ENCODE measurements around the gene NDUFS8.

The NDUFS8 gene

GRCh38 chr11:68016904-68017817 is 13.3 kb upstream of the NDUFS8 start:
- Histone ChIP-seq H3K4ac (ENCODE audit: low read depth, low read length) (no peak overlapping the region), H3K79me2 (ENCODE audit: control insufficient read depth, insufficient read depth, low read length) (no peaks in the 10 kb centered on the region), H4K5ac (ENCODE audit: low read length) (no peak overlapping the region), H3K23ac (ENCODE audit: low read length) (no peak overlapping the region), H2AK5ac (ENCODE audit: low read length) (no peak overlapping the region), H3K27me3 (ENCODE audit: insufficient read depth, low read length, poor library complexity) (no peaks in the 10 kb centered on the region), H3K27ac (ENCODE audit: low read depth, low read length) (no peak overlapping the region), H3K36me3 (ENCODE audit: control insufficient read depth, insufficient read depth, low read length) (no peaks in the 10 kb centered on the region), H3K79me1 (ENCODE audit: low read length) (no peaks in the 10 kb centered on the region), H2BK120ac (ENCODE audit: low read depth, low read length) (no peak overlapping the region), H3K4me3 (ENCODE audit: low read length) (no peak overlapping the region), H2BK15ac (replicated peaks; ENCODE audit: low read depth) (no peak overlapping the region), H3K18ac (ENCODE audit: low read length) (no peak overlapping the region), H3K4me1 (ENCODE audit: control insufficient read depth, low read depth, low read length) (no peaks in the 10 kb centered on the region), H2BK5ac (ENCODE audit: low read length) (no peak overlapping the region), H3K9ac (ENCODE audit: low read length) (no peak overlapping the region), H4K8ac (ENCODE audit: low read depth, low read length) (no peak overlapping the region), H3K56ac (ENCODE audit: low read length) (peak overlapping the region; percentile 22), H3K4me2 (ENCODE audit: low read length) (no peak overlapping the region)
- DNase-seq = no peak
- WGBS (ENCODE audit: extremely low coverage, insufficient coverage, low lambda C conversion rate) = no CpG with 5 or more reads among the region's 16 CpGs

- Histone ChIP-seq H2BK5ac (ENCODE audit: low read length) (no peak overlapping the region), H4K8ac (ENCODE audit: low read depth, low read length) (no peak overlapping the region), H2BK120ac (ENCODE audit: low read depth, low read length) (no peak overlapping the region), H3K4me1 (ENCODE audit: control insufficient read depth, low read depth, low read length) (no peaks in the 10 kb centered on the region), H3K4me3 (ENCODE audit: low read length) (no peak overlapping the region), H3K4me2 (ENCODE audit: low read length) (no peak overlapping the region), H3K23ac (ENCODE audit: low read length) (no peak overlapping the region), H3K27ac (ENCODE audit: low read depth, low read length) (no peak overlapping the region), H3K9ac (ENCODE audit: low read length) (no peak overlapping the region), H4K5ac (ENCODE audit: low read length) (no peak overlapping the region), H3K56ac (ENCODE audit: low read length) (no peak overlapping the region), H3K36me3 (ENCODE audit: control insufficient read depth, insufficient read depth, low read length) (no peaks in the 10 kb centered on the region), H3K79me2 (ENCODE audit: control insufficient read depth, insufficient read depth, low read length) (no peaks in the 10 kb centered on the region), H3K18ac (ENCODE audit: low read length) (no peak overlapping the region), H3K27me3 (ENCODE audit: insufficient read depth, low read length, poor library complexity) (no peaks in the 10 kb centered on the region), H3K4ac (ENCODE audit: low read depth, low read length) (no peak overlapping the region), H2BK15ac (replicated peaks; ENCODE audit: low read depth) (no peak overlapping the region), H2AK5ac (ENCODE audit: low read length) (no peak overlapping the region), H3K79me1 (ENCODE audit: low read length) (no peaks in the 10 kb centered on the region)
- DNase-seq = no peak
- WGBS (ENCODE audit: extremely low coverage, insufficient coverage, low lambda C conversion rate) = no CpG with 5 or more reads among the region's 27 CpGs
Observed at GRCh38 chr11:68017980-68018729, 12.3 kb upstream of the NDUFS8 start.

- Histone ChIP-seq H4K5ac (ENCODE audit: low read length) (no peak overlapping the region), H2BK15ac (replicated peaks; ENCODE audit: low read depth) (no peak overlapping the region), H3K56ac (ENCODE audit: low read length) (no peak overlapping the region), H3K4me1 (ENCODE audit: control insufficient read depth, low read depth, low read length) (no peaks in the 10 kb centered on the region), H4K8ac (ENCODE audit: low read depth, low read length) (no peak overlapping the region), H3K4ac (ENCODE audit: low read depth, low read length) (no peak overlapping the region), H3K23ac (ENCODE audit: low read length) (no peak overlapping the region), H3K27me3 (ENCODE audit: insufficient read depth, low read length, poor library complexity) (no peaks in the 10 kb centered on the region), H3K9ac (ENCODE audit: low read length) (no peak overlapping the region), H2AK5ac (ENCODE audit: low read length) (no peak overlapping the region), H3K36me3 (ENCODE audit: control insufficient read depth, insufficient read depth, low read length) (no peaks in the 10 kb centered on the region), H2BK5ac (ENCODE audit: low read length) (no peak overlapping the region), H3K4me2 (ENCODE audit: low read length) (no peak overlapping the region), H2BK120ac (ENCODE audit: low read depth, low read length) (no peak overlapping the region), H3K18ac (ENCODE audit: low read length) (no peak overlapping the region), H3K27ac (ENCODE audit: low read depth, low read length) (no peak overlapping the region), H3K79me2 (ENCODE audit: control insufficient read depth, insufficient read depth, low read length) (no peaks in the 10 kb centered on the region), H3K79me1 (ENCODE audit: low read length) (no peaks in the 10 kb centered on the region), H3K4me3 (ENCODE audit: low read length) (no peak overlapping the region)
- no peak for DNase-seq
- WGBS (ENCODE audit: extremely low coverage, insufficient coverage, low lambda C conversion rate) = no CpG with 5 or more reads among the region's 18 CpGs
Observed at GRCh38 chr11:68018730-68019190, 11.7 kb upstream of the NDUFS8 start.

- Histone ChIP-seq H2BK15ac (replicated peaks; ENCODE audit: low read depth) (no peak overlapping the region), H3K4me3 (ENCODE audit: low read length) (no peak overlapping the region), H3K79me2 (ENCODE audit: control insufficient read depth, insufficient read depth, low read length) (no peaks in the 10 kb centered on the region), H4K8ac (ENCODE audit: low read depth, low read length) (no peak overlapping the region), H4K5ac (ENCODE audit: low read length) (no peak overlapping the region), H3K79me1 (ENCODE audit: low read length) (no peaks in the 10 kb centered on the region), H3K27me3 (ENCODE audit: insufficient read depth, low read length, poor library complexity) (no peaks in the 10 kb centered on the region), H3K23ac (ENCODE audit: low read length) (no peak overlapping the region), H3K18ac (ENCODE audit: low read length) (no peak overlapping the region), H3K4me1 (ENCODE audit: control insufficient read depth, low read depth, low read length) (no peaks in the 10 kb centered on the region), H3K4me2 (ENCODE audit: low read length) (no peak overlapping the region), H3K27ac (ENCODE audit: low read depth, low read length) (no peak overlapping the region), H2AK5ac (ENCODE audit: low read length) (no peak overlapping the region), H3K4ac (ENCODE audit: low read depth, low read length) (no peak overlapping the region), H3K9ac (ENCODE audit: low read length) (no peak overlapping the region), H3K56ac (ENCODE audit: low read length) (no peak overlapping the region), H2BK5ac (ENCODE audit: low read length) (no peak overlapping the region), H2BK120ac (ENCODE audit: low read depth, low read length) (no peak overlapping the region), H3K36me3 (ENCODE audit: control insufficient read depth, insufficient read depth, low read length) (no peaks in the 10 kb centered on the region)
- no CpG with 5 or more reads among the region's 12 CpGs for WGBS (ENCODE audit: extremely low coverage, insufficient coverage, low lambda C conversion rate)
- no peak for DNase-seq
Observed at GRCh38 chr11:68019486-68019885, 11.0 kb upstream of the NDUFS8 start.

GRCh38 chr11:68020575-68020974 is 9.9 kb upstream of the NDUFS8 start:
- Histone ChIP-seq H3K4me3 (ENCODE audit: low read length) (no peak overlapping the region), H3K4me2 (ENCODE audit: low read length) (no peak overlapping the region), H3K18ac (ENCODE audit: low read length) (no peak overlapping the region), H4K8ac (ENCODE audit: low read depth, low read length) (no peak overlapping the region), H3K9ac (ENCODE audit: low read length) (no peak overlapping the region), H3K23ac (ENCODE audit: low read length) (no peak overlapping the region), H3K56ac (ENCODE audit: low read length) (no peak overlapping the region), H3K79me1 (ENCODE audit: low read length) (no peaks in the 10 kb centered on the region), H2BK120ac (ENCODE audit: low read depth, low read length) (no peak overlapping the region), H3K36me3 (ENCODE audit: control insufficient read depth, insufficient read depth, low read length) (no peaks in the 10 kb centered on the region), H4K5ac (ENCODE audit: low read length) (no peak overlapping the region), H3K27ac (ENCODE audit: low read depth, low read length) (no peak overlapping the region), H2AK5ac (ENCODE audit: low read length) (no peak overlapping the region), H3K79me2 (ENCODE audit: control insufficient read depth, insufficient read depth, low read length) (no peaks in the 10 kb centered on the region), H3K4me1 (ENCODE audit: control insufficient read depth, low read depth, low read length) (no peaks in the 10 kb centered on the region), H2BK15ac (replicated peaks; ENCODE audit: low read depth) (no peak overlapping the region), H2BK5ac (ENCODE audit: low read length) (no peak overlapping the region), H3K4ac (ENCODE audit: low read depth, low read length) (no peak overlapping the region), H3K27me3 (ENCODE audit: insufficient read depth, low read length, poor library complexity) (no peaks in the 10 kb centered on the region)
- DNase-seq = peak; percentile 61
- no CpG with 5 or more reads among the region's 11 CpGs for WGBS (ENCODE audit: extremely low coverage, insufficient coverage, low lambda C conversion rate)
